GM13977 (cell line): ENCODE data around the gene FAM221B.

Source experiments
- DNase-seq: peaks from one replicate; pipeline ENCODE4 v3.0.0; 2012; ENCODE audit warnings: low spot score
- in situ Hi-C: fragments of 300-500 bp; cut with MboI; formaldehyde crosslinking; loops from one replicate; pipeline ENCODE4 v1.12.0; 2022; ENCODE audit warnings: low sequenced_read_pairs, low pct_unique_long_range_greater_than_20kb, mixed read lengths, inconsistent platforms; ENCODE audit not compliant: unreplicated experiment
- TF ChIP-seq, protein P1 (sequence below): IDR thresholded peaks from 2 replicates; pipeline ENCODE4 v1.5.1; 2012; ENCODE audit warnings: mild to moderate bottlenecking, control low read depth; ENCODE audit not compliant: insufficient read depth; ENCODE audit errors: extremely low read depth, missing control alignments

FAM221B gene, protein sequence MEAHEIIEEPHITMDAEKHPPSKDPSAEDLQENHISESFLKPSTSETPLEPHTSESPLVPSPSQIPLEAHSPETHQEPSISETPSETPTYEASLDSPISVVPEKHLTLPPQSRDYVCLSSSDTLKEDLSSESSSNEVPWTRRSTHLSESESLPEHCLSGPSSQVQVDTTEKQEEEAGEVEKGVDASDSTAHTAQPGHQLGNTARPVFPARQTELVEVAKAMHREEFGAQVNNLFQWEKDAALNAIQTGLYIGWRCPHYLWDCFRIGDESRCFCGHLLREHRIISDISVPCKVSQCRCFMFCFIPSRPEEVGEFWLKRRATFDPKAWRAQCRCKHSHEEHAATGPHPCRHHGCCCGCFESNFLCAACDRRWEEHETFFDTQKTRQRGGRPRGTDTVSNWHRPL

DNA sequence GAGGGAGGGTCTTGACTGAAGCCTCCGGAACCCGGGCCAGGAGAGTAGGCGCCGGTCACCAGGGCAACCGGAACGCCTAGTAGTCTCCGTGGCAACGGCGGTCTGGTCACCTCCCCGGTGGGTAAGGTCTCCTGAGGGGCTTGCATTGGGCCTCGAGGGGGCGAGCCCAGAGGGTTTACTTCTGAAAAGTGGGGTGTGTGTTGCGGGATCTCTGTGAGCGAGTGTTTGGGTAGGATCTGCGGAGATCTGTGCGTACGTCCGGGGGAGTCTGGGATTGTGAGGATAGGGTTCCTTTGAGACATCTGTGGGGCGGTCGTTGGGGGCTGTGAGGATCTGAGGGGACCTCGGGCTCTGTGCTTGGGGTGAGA, at the start of gene FAM221B:
Gene FAM221B (minus strand): TSS at position 17 of the 368 bp plus-strand sequence. CDS start 2,571 bp downstream, outside the sequence.
- TF ChIP-seq, protein P1, sequence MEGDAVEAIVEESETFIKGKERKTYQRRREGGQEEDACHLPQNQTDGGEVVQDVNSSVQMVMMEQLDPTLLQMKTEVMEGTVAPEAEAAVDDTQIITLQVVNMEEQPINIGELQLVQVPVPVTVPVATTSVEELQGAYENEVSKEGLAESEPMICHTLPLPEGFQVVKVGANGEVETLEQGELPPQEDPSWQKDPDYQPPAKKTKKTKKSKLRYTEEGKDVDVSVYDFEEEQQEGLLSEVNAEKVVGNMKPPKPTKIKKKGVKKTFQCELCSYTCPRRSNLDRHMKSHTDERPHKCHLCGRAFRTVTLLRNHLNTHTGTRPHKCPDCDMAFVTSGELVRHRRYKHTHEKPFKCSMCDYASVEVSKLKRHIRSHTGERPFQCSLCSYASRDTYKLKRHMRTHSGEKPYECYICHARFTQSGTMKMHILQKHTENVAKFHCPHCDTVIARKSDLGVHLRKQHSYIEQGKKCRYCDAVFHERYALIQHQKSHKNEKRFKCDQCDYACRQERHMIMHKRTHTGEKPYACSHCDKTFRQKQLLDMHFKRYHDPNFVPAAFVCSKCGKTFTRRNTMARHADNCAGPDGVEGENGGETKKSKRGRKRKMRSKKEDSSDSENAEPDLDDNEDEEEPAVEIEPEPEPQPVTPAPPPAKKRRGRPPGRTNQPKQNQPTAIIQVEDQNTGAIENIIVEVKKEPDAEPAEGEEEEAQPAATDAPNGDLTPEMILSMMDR: no peak
- DNase-seq: peak; percentile 29
- in situ Hi-C loops: loop anchor here (10.0 kb wide), 1 partner anchor 56 kb away; no protein-coding TSS in a partner anchor

DNA sequence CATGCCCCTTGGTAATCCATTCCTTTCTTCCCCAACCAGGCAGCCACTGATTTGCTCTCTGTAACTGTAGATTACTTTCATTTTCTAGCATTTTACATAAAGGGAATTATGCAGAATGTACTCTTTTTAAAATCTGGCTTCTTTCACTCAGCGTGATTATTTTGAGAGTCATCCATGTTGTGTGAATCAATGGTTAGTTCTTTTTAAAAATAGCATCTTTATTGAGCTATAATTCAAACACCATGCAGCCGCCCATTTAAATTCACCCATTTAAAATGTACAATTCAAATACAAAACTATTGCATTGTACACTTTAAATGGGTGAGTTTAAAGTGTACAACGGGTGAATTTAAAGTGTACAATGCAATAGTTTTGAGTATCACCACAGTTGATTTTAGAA, 44.0 kb upstream of the FAM221B start:
- in situ Hi-C loops: no loop called here
- no peak for DNase-seq
- TF ChIP-seq, protein P1: no peak

DNA sequence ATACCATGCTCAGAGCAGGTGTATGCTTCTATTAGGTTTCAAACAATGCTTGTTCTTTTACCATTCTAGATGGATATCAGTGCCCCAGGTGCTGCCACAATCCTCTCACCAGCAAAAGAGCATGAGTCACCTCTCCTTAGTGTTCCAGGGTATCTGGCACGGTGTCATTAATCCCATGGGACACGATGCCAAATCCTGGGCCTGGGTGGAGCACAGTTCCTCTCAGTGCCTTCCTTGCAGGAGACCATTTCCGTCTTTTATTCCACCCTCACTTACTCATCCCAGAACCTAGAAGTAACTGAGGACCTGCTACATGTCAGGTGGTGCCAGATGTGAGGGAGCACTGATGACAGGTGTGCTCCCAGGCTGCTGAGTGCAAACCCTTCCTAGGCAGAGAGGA, 43.0 kb upstream of the FAM221B start:
- in situ Hi-C loops: no loop called here
- TF ChIP-seq, protein P1: no peak
- no peak for DNase-seq

DNA sequence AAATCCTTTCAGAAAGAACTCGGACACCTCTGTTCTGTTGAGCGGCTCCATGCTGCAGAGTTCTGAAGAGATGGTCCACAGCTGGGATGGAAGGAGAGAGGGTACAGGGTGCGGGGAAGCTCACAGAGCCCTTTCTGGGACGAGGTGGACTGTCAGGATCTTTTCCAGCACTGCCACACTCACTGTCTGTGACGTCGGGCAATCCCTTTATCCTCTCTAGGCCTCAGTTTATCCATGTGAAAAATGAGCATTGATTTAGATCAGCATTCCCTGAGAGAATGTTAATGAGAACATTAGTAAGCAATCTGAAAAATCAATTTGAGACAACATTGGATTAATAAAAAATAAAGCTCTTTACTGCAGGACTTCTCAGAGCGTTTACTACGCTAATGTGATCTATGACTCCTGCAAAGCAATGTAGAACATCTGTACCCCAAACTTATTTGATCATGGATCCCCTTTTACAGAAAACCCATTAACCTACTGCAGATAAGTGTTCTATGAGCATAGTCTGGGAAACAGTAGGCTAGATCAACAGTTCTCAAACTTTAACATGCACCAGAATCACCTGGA, 41.9 kb upstream of the FAM221B start, which contains the start of gene OR13J1:
Gene OR13J1 (minus strand): TSS at position 51 of the 573 bp plus-strand sequence. CDS start 0 bp downstream, at position 51.
- TF ChIP-seq, protein P1: no peak
- in situ Hi-C loops: no loop called here
- DNase-seq: no peak

DNA sequence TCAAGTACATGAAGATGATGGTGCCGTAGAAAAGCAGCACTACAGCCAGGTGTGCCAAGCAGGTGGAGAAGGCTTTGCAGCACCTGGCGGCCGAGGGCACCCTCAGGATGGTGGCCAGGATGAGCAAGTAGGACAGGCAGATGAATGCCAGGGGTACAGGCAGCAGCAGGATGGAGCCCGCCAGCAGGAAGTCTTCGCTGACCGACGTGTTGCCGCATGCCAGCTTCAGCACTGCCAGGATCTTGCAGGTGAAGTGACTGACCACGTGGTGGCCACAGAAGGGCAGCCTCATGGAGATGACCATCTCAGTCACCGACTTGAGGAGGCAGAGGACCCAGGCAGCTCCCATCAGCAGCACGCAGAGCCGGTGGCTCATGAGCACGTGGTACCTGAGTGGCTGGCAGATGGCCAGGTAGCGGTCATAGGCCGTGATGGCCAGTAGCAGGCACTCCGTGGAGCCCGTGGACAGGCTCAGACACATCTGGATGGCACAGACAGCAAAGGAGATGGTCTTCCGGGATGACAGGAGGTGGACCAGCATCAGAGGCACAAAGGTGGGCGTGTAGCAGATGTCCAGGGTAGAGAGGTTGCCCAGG, 41.2 kb upstream of the FAM221B start:
- DNase-seq: no peak
- in situ Hi-C loops: no loop called here
- TF ChIP-seq, protein P1: no peak

DNA sequence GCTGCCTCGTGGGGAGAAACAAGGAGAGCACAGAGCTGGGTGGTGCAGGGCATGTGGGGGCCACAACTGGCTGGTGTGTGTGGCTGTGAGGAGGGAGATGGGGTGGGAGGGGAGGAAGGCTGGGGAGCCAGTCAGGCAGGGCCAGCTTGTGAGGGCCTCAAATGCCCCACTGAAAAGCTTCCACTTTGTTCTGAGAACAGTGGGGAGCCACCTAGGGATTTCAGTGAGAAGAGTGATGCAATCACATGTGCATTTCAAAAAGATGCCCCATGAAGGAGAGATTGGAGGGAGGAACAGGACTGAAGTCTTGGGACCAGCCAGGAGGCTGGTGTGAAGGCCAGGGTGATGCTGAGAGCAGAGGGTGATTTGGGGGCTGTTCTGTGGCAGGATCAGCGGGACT, 40.4 kb upstream of the FAM221B start:
- in situ Hi-C loops: no loop called here
- TF ChIP-seq, protein P1: no peak
- DNase-seq: no peak
